ENCODE measurements around the gene LRRC4B. TPM values are rescaled to one million over a fixed set of nuclear protein-coding genes. Genes with fewer than 3 reads are reported as not detected.
"Not testable (repeated sequence)": the region's sequence is repeated elsewhere in the genome, so short reads cannot be mapped to it uniquely, and the experiment has no call there.

LRRC4B gene
- total RNA-seq (5.7 TPM), polyA plus RNA-seq (ENCODE audit: insufficient read depth in 1 of 8, insufficient read length in 8 of 8, low replicate concordance in 1 of 8) (10 to 100 TPM in 6 of 8 donors, 1 to 10 TPM in 2; 7.3 to 16.1 (median 12.8) TPM)
- long read RNA-seq, donor 1: 0 reads
- long read RNA-seq, donor 2: 0 reads
- long read RNA-seq, donor 3, partial matches to known transcripts: 0 of 1 reads
- long read RNA-seq, donor 3, other reads (novel, unspliced or antisense): 0 of 1 reads
- long read RNA-seq, donor 4, partial matches to known transcripts: 0 of 1 reads
- long read RNA-seq, donor 4, other reads (novel, unspliced or antisense): 0 of 1 reads
- long read RNA-seq, donor 5, transcript LRRC4B-201 (3 exons, 2,958 nt): major isoform, 8 of 13 reads
- long read RNA-seq, donor 5, partial matches to known transcripts: 5 of 13 reads
- long read RNA-seq, donor 5, other reads (novel, unspliced or antisense): 0 of 13 reads
- long read RNA-seq, donor 6, partial matches to known transcripts: 0 of 1 reads
- long read RNA-seq, donor 6, other reads (novel, unspliced or antisense): 0 of 1 reads
- long read RNA-seq, donor 7, partial matches to known transcripts: 13 of 15 reads
- long read RNA-seq, donor 7, other reads (novel, unspliced or antisense): 0 of 15 reads
- long read RNA-seq, donor 8, partial matches to known transcripts: 0 of 1 reads
- long read RNA-seq, donor 8, other reads (novel, unspliced or antisense): 0 of 1 reads
- long read RNA-seq, donor 9, partial matches to known transcripts: 0 of 1 reads
- long read RNA-seq, donor 9, other reads (novel, unspliced or antisense): 0 of 1 reads
- long read RNA-seq, donor 10, partial matches to known transcripts: 5 of 6 reads
- long read RNA-seq, donor 10, other reads (novel, unspliced or antisense): 0 of 6 reads
- long read RNA-seq, donor 11, partial matches to known transcripts: 5 of 7 reads
- long read RNA-seq, donor 11, other reads (novel, unspliced or antisense): 0 of 7 reads

GRCh38 chr19:50567882-50568727 is at the start of gene LRRC4B:
Gene LRRC4B (minus strand): TSS chr19:50568435. CDS start chr19:50548838, 19,597 bp downstream.
- DNase-seq: peak; percentile 84
- peaks cover 68% of the 10 kb centered on the region for H3K27me3 ChIP-seq (ENCODE audit: control insufficient read depth, insufficient read depth, low read length)
- H3K4me3 ChIP-seq (ENCODE audit: low read length): peak within 1 kb of the TSS; percentile 34
- no peaks in the 10 kb centered on the region for H3K36me3 ChIP-seq (ENCODE audit: control insufficient read depth, insufficient read depth, low read length)
- WGBS (ENCODE audit: insufficient coverage): 0% methylated on average over 22 of the region's 65 CpGs
- no peaks in the 10 kb centered on the region for H3K9me3 ChIP-seq (replicated peaks; ENCODE audit: control insufficient read depth, low read depth, low read length)
- H3K4me1 ChIP-seq (ENCODE audit: control insufficient read depth, insufficient read depth, low read length): peaks cover 8% of the 10 kb centered on the region
- H3K27ac ChIP-seq (ENCODE audit: low read length): no peak within 1 kb of the TSS

- 60% methylated on average over 1 of the region's 11 CpGs for WGBS (ENCODE audit: insufficient coverage)
- not testable (repeated sequence) for H3K27ac ChIP-seq (ENCODE audit: low read length); H3K27me3 ChIP-seq (ENCODE audit: control insufficient read depth, insufficient read depth, low read length); H3K36me3 ChIP-seq (ENCODE audit: control insufficient read depth, insufficient read depth, low read length); DNase-seq; H3K4me3 ChIP-seq (ENCODE audit: low read length); H3K9me3 ChIP-seq (replicated peaks; ENCODE audit: control insufficient read depth, low read depth, low read length); H3K4me1 ChIP-seq (ENCODE audit: control insufficient read depth, insufficient read depth, low read length)
These were observed 44.5 kb upstream of the LRRC4B start for GRCh38 chr19:50612504-50613404.

- Histone ChIP-seq H3K9me3 (replicated peaks; ENCODE audit: control insufficient read depth, low read depth, low read length) (no peaks in the 10 kb centered on the region), H3K27me3 (ENCODE audit: control insufficient read depth, insufficient read depth, low read length) (peaks cover 31% of the 10 kb centered on the region), H3K36me3 (ENCODE audit: control insufficient read depth, insufficient read depth, low read length) (no peaks in the 10 kb centered on the region), H3K4me3 (ENCODE audit: low read length) (no peak overlapping the region), H3K4me1 (ENCODE audit: control insufficient read depth, insufficient read depth, low read length) (peaks cover 8% of the 10 kb centered on the region), H3K27ac (ENCODE audit: low read length) (no peak overlapping the region)
- 9% methylated on average over 44 of the region's 56 CpGs for WGBS (ENCODE audit: insufficient coverage)
- DNase-seq: peak; percentile 79
These were observed 39.9 kb upstream of the LRRC4B start for GRCh38 chr19:50607874-50608785.

- peaks cover 33% of the 10 kb centered on the region for H3K27me3 ChIP-seq (ENCODE audit: control insufficient read depth, insufficient read depth, low read length)
These were observed 39.2 kb upstream of the LRRC4B start for GRCh38 chr19:50607388-50607787.

GRCh38 chr19:50606059-50606836 is 38.0 kb upstream of the LRRC4B start:
- H3K9me3 ChIP-seq (replicated peaks; ENCODE audit: control insufficient read depth, low read depth, low read length); H3K36me3 ChIP-seq (ENCODE audit: control insufficient read depth, insufficient read depth, low read length); H3K4me3 ChIP-seq (ENCODE audit: low read length); H3K27ac ChIP-seq (ENCODE audit: low read length); DNase-seq; H3K4me1 ChIP-seq (ENCODE audit: control insufficient read depth, insufficient read depth, low read length): not testable (repeated sequence)
- 48% methylated on average over 22 of the region's 58 CpGs for WGBS (ENCODE audit: insufficient coverage)
- H3K27me3 ChIP-seq (ENCODE audit: control insufficient read depth, insufficient read depth, low read length): peaks cover 44% of the 10 kb centered on the region

More at GRCh38 chr19:50607388-50607787, 39.2 kb upstream of the LRRC4B start:
- Histone ChIP-seq H3K27ac (ENCODE audit: low read length) (no peak overlapping the region), H3K4me1 (ENCODE audit: control insufficient read depth, insufficient read depth, low read length) (peaks cover 8% of the 10 kb centered on the region), H3K36me3 (ENCODE audit: control insufficient read depth, insufficient read depth, low read length) (no peaks in the 10 kb centered on the region), H3K9me3 (replicated peaks; ENCODE audit: control insufficient read depth, low read depth, low read length) (no peaks in the 10 kb centered on the region), H3K4me3 (ENCODE audit: low read length) (no peak overlapping the region)
- WGBS (ENCODE audit: insufficient coverage): 64% methylated on average over 19 of the region's 20 CpGs
- DNase-seq: no peak

GRCh38 chr19:50604264-50605073 is 36.2 kb upstream of the LRRC4B start:
- not testable (repeated sequence) for H3K36me3 ChIP-seq (ENCODE audit: control insufficient read depth, insufficient read depth, low read length); DNase-seq; H3K27ac ChIP-seq (ENCODE audit: low read length); H3K9me3 ChIP-seq (replicated peaks; ENCODE audit: control insufficient read depth, low read depth, low read length); H3K4me3 ChIP-seq (ENCODE audit: low read length); H3K4me1 ChIP-seq (ENCODE audit: control insufficient read depth, insufficient read depth, low read length)
- WGBS (ENCODE audit: insufficient coverage): no CpG with 5 or more reads among the region's 56 CpGs
- peaks cover 51% of the 10 kb centered on the region for H3K27me3 ChIP-seq (ENCODE audit: control insufficient read depth, insufficient read depth, low read length)

GRCh38 chr19:50602935-50603334 is 34.7 kb upstream of the LRRC4B start:
- WGBS (ENCODE audit: insufficient coverage): 76% methylated on average over 2 of the region's 4 CpGs
- no peak for DNase-seq
- no peaks in the 10 kb centered on the region for H3K36me3 ChIP-seq (ENCODE audit: control insufficient read depth, insufficient read depth, low read length)
- H3K9me3 ChIP-seq (replicated peaks; ENCODE audit: control insufficient read depth, low read depth, low read length): no peaks in the 10 kb centered on the region
- peaks cover 6% of the 10 kb centered on the region for H3K4me1 ChIP-seq (ENCODE audit: control insufficient read depth, insufficient read depth, low read length)
- peaks cover 50% of the 10 kb centered on the region for H3K27me3 ChIP-seq (ENCODE audit: control insufficient read depth, insufficient read depth, low read length)
- H3K27ac ChIP-seq (ENCODE audit: low read length): no peak overlapping the region
- no peak overlapping the region for H3K4me3 ChIP-seq (ENCODE audit: low read length)

Measured in muscle of leg (tissue), 16 donors.